Left lung (tissue), 14 donors: ENCODE data around the gene JAK3. TPM values are rescaled to one million over a fixed set of nuclear protein-coding genes. Genes with fewer than 3 reads are reported as not detected.
"Not testable (repeated sequence)": the region's sequence is repeated elsewhere in the genome, so short reads cannot be mapped to it uniquely, and the experiment has no call there.

Experiments
- ATAC-seq: fragments of 200-7000 bp; cut with Tn5 transposase; one replicate; pipeline ENCODE4 v1.9.1; 2020; ENCODE audit warnings: moderate library complexity
- DNase-seq, 4 donors: peaks; one replicate each; pipeline ENCODE4 v3.0.0-alpha.2; 2013 to 2020
- H3K27ac ChIP-seq, 2 donors: fragments of 200-600 bp; sonication (generic) in 1 of 2; one replicate each; pipeline versions ENCODE4 v1.5.0 to v1.8.0; 2020 to 2021
- H3K27me3 ChIP-seq, 2 donors: fragments of 200-600 bp; sonication (generic) in 1 of 2; one replicate each; pipeline versions ENCODE4 v1.5.0 to v1.8.0; 2020 to 2021
- H3K36me3 ChIP-seq, 2 donors: fragments of 200-600 bp; sonication (generic) in 1 of 2; one replicate each; pipeline versions ENCODE4 v1.5.0 to v1.8.0; 2020 to 2021
- H3K4me1 ChIP-seq, 2 donors: fragments of 200-600 bp; one replicate each; pipeline ENCODE4 v1.8.0; 2021
- H3K4me3 ChIP-seq, 2 donors: fragments of 200-600 bp; sonication (generic) in 1 of 2; one replicate each; pipeline versions ENCODE4 v1.5.0 to v1.8.0; 2020 to 2021; ENCODE audit warnings: mild to moderate bottlenecking in 1 of 2
- H3K9me3 ChIP-seq, 2 donors: fragments of 200-600 bp; sonication (generic) in 1 of 2; one replicate each; pipeline versions ENCODE4 v1.5.0 to v1.8.0; 2020 to 2021
- CTCF ChIP-seq, 2 donors: fragments of 200-600 bp; sonication (generic) in 1 of 2; IDR thresholded peaks; one replicate each; pipeline versions ENCODE4 v1.5.0 to v1.8.0; 2021; ENCODE audit warnings: antibody characterized with exemption in 2 of 2
- intact Hi-C, 2 donors: fragments of 100-400 bp; cut with DNase I; formaldehyde crosslinking; loops; one replicate each; pipeline versions ENCODE4 v1.11.2 to v1.14.2; 2022
- long read RNA-seq, 12 donors: library from polyadenylated mRNA in 2 of 12; unstranded in 2 of 12; transcript quantifications; one replicate each; pipeline ENCODE4 v2.0.0 and lab custom pipeline, GENCODE V29; 2019 to 2026
- polyA plus RNA-seq, 6 donors: library from polyadenylated mRNA; unstranded; fragments of 120-200 nt; gene quantifications; one replicate each; pipeline ENCODE4 v1.2.1, GENCODE V29; 2013; ENCODE audit not compliant: insufficient read length in 6 of 6
- total RNA-seq, 2 donors: library from RNA; stranded (reverse); fragmentation: NEBNext Ultra II Directional; extraction: Animal tissue kit (Norgen Biotek cat#: 25700); gene quantifications; one replicate each; pipeline ENCODE4 v1.2.1, GENCODE V29; 2021
- donor health status: DM: no; HTN: yes; CAD: no.
- donor health status: DM: no; HTN: no; CAD: no.

The JAK3 gene
- total RNA-seq = 10 to 100 TPM in 1 of 2 donors, 1 to 10 TPM in 1; 7.9 to 35.9 TPM
- polyA plus RNA-seq = 1 to 10 TPM; 2.3 to 3.9 (median 2.8) TPM
- long read RNA-seq, donor 1 = 0 reads
- long read RNA-seq, donor 2 = 0 reads
- long read RNA-seq, donor 3, partial matches to known transcripts = 0 of 1 reads
- long read RNA-seq, donor 3, other reads (novel, unspliced or antisense) = 0 of 1 reads
- long read RNA-seq, donor 4, partial matches to known transcripts = 0 of 1 reads
- long read RNA-seq, donor 4, other reads (novel, unspliced or antisense) = 1 of 1 reads
- long read RNA-seq, donor 5 = 0 reads
- long read RNA-seq, donor 6, partial matches to known transcripts = 319 of 324 reads
- long read RNA-seq, donor 6, other reads (novel, unspliced or antisense) = 5 of 324 reads
- long read RNA-seq, donor 7 = 0 reads
- long read RNA-seq, donor 8, partial matches to known transcripts = 266 of 273 reads
- long read RNA-seq, donor 8, other reads (novel, unspliced or antisense) = 7 of 273 reads
- long read RNA-seq, donor 9 = 0 reads
- long read RNA-seq, donor 10, partial matches to known transcripts = 0 of 2 reads
- long read RNA-seq, donor 10, other reads (novel, unspliced or antisense) = 2 of 2 reads
- long read RNA-seq, donor 11 = 0 reads
- long read RNA-seq, donor 12 = 0 reads

- intact Hi-C loops = no loop called here
- no peaks in the 10 kb centered on the region for H3K9me3 ChIP-seq
- no peak for TF ChIP-seq CTCF (IDR thresholded peaks at IDR 0.05)
- peaks cover 0 to 4% of the 10 kb centered on the region in 2 donors for H3K27me3 ChIP-seq
- H3K27ac ChIP-seq = peak within 1 kb of the TSS; percentile 85 to 96
- peaks cover 0 to 11% of the 10 kb centered on the region in 2 donors for H3K36me3 ChIP-seq
- H3K4me3 ChIP-seq = peak within 1 kb of the TSS; percentile 32 to 53
- ATAC-seq (peak; percentile 62), DNase-seq (peak; percentile 53 to 91 (median 72))
- peaks cover 0 to 80% of the 10 kb centered on the region in 2 donors for H3K4me1 ChIP-seq
These were observed at the start of gene JAK3 for GRCh38 chr19:17847538-17848366. JAK3 (minus strand) TSS chr19:17847982; CDS start chr19:17844417, 3,565 bp downstream.

- ATAC-seq (no peak), DNase-seq (no peak)
- Histone ChIP-seq H3K27me3 (peaks cover 0 to 82% of the 10 kb centered on the region in 2 donors), H3K27ac (no peak overlapping the region), H3K4me3 (no peak overlapping the region), H3K36me3 (no peaks in the 10 kb centered on the region), H3K4me1 (no peaks in the 10 kb centered on the region), H3K9me3 (no peaks in the 10 kb centered on the region)
- intact Hi-C loops = no loop called here
- no peak for TF ChIP-seq CTCF (IDR thresholded peaks at IDR 0.05)
These were observed 46.0 kb upstream of the JAK3 start for GRCh38 chr19:17893766-17894165.

- Histone ChIP-seq H3K9me3 (no peaks in the 10 kb centered on the region), H3K36me3 (no peaks in the 10 kb centered on the region), H3K4me1 (no peaks in the 10 kb centered on the region), H3K27me3 (peaks cover 0 to 58% of the 10 kb centered on the region in 2 donors), H3K4me3 (no peak overlapping the region), H3K27ac (no peak overlapping the region)
- DNase-seq = peak in 3 of 4 donors; percentile 34 to 45 (median 35)
- intact Hi-C loops = no loop called here
- TF ChIP-seq CTCF (IDR thresholded peaks at IDR 0.05) = no peak
- peak; percentile 77 for ATAC-seq
These were observed 41.9 kb upstream of the JAK3 start for GRCh38 chr19:17889609-17890214.

- Histone ChIP-seq H3K27me3 (peaks cover 0 to 54% of the 10 kb centered on the region in 2 donors), H3K36me3 (no peaks in the 10 kb centered on the region), H3K4me3 (no peak overlapping the region), H3K9me3 (no peaks in the 10 kb centered on the region), H3K4me1 (no peaks in the 10 kb centered on the region), H3K27ac (no peak overlapping the region)
- intact Hi-C loops = no loop called here
- no peak for TF ChIP-seq CTCF (IDR thresholded peaks at IDR 0.05)
- DNase-seq (no peak), ATAC-seq (no peak)
These were observed 40.5 kb upstream of the JAK3 start for GRCh38 chr19:17888260-17888659.

GRCh38 chr19:17887221-17887620 is 39.4 kb upstream of the JAK3 start:
- H3K4me3 ChIP-seq, ATAC-seq, H3K9me3 ChIP-seq, DNase-seq, H3K27ac ChIP-seq, intact Hi-C loops, H3K4me1 ChIP-seq, H3K36me3 ChIP-seq: not testable (repeated sequence)
- peaks cover 0 to 47% of the 10 kb centered on the region in 2 donors for H3K27me3 ChIP-seq
